Mesothelial cell of epicardium (in vitro differentiated cells): ENCODE measurements around the gene RMND1. TPM values are rescaled to one million over a fixed set of nuclear protein-coding genes. Genes with fewer than 3 reads are reported as not detected.
"Not testable (repeated sequence)": the region's sequence is repeated elsewhere in the genome, so short reads cannot be mapped to it uniquely, and the experiment has no call there.

ENCODE experiments used
- DNase-seq, 2 experiments: peaks; one replicate each; pipeline ENCODE4 v3.0.0; 2021; ENCODE audit warnings: low spot score in 2 of 2; ENCODE audit not compliant: unreplicated experiment in 2 of 2
- H3K27ac Mint-ChIP-seq: 2 replicates; pipeline ENCODE4 v1.8.0; 2021; ENCODE audit warnings: mixed read lengths
- H3K27me3 Mint-ChIP-seq: 2 replicates; pipeline ENCODE4 v1.8.0; 2021; ENCODE audit warnings: low read depth, mixed read lengths
- H3K36me3 Mint-ChIP-seq: 2 replicates; pipeline ENCODE4 v1.8.0; 2021; ENCODE audit warnings: mixed read lengths
- H3K4me1 Mint-ChIP-seq: 2 replicates; pipeline ENCODE4 v1.8.0; 2021; ENCODE audit warnings: mixed read lengths
- H3K4me3 Mint-ChIP-seq: 2 replicates; pipeline ENCODE4 v1.8.0; 2021; ENCODE audit warnings: mild to moderate bottlenecking, moderate library complexity, mixed read lengths
- H3K9me3 Mint-ChIP-seq: 2 replicates; pipeline ENCODE4 v1.8.0; 2021; ENCODE audit warnings: mixed read lengths
- total RNA-seq: library from RNA; stranded (reverse); gene quantifications from 3 replicates; pipeline ENCODE4 v1.2.1, GENCODE V29; 2021
- TF ChIP-seq, protein P1 (sequence below): fragments of 200-600 bp; sonication (generic); IDR thresholded peaks from one replicate; pipeline ENCODE4 v1.5.0; 2021; ENCODE audit warnings: antibody characterized with exemption; ENCODE audit not compliant: unreplicated experiment

The RMND1 gene
- total RNA-seq, 1 donor from 2014 or later, result 22.7 TPM

DNA sequence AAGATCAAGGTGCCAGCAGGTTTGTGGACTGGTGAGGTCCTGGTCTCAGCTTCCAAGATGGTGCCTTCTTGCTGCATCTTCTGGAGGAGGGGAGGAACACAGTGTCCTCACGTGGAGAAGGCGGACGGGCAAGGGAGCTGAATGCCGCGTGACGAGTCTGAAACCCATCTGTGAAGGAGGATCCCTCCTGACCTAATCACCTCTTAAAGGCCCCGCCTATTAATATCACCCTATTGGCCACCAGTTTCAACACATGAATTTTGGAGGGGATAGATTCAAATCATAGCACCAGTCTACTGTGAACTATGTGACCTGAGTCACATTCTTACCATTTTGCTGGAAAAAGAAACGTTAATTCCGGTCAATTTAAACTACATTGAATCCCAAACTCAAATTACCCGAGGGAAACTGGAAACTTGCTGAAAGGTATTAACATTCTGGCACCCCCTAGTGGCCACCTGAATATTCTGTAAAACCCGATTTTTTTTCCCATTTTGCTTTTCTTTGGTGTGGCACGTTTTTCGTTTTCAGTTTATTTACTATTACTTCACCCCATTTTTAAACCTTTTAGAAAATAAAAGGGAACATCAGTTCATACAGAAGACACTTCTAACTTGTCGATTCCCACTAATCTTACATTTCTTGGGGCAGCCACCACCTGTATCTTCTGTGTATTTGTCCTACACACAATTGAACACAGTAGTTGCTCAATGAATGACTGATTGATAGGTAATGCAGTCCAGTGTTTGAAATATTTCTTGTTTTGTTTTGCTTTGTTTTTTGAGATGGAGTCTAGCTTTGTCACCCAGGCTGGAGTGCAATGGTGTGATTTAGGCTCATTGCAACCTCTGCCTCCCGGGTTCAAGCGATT lies 24.0 kb upstream of the RMND1 start:
- no peaks in the 10 kb centered on the region for H3K27me3 Mint-ChIP-seq
- H3K36me3 Mint-ChIP-seq, result no peaks in the 10 kb centered on the region
- no peak overlapping the region for H3K27ac Mint-ChIP-seq
- peak overlapping the region; percentile 36 for H3K4me3 Mint-ChIP-seq
- peak in 1 of 2 experiments; percentile 51 for DNase-seq
- H3K9me3 Mint-ChIP-seq, result no peaks in the 10 kb centered on the region
- TF ChIP-seq, protein P1, sequence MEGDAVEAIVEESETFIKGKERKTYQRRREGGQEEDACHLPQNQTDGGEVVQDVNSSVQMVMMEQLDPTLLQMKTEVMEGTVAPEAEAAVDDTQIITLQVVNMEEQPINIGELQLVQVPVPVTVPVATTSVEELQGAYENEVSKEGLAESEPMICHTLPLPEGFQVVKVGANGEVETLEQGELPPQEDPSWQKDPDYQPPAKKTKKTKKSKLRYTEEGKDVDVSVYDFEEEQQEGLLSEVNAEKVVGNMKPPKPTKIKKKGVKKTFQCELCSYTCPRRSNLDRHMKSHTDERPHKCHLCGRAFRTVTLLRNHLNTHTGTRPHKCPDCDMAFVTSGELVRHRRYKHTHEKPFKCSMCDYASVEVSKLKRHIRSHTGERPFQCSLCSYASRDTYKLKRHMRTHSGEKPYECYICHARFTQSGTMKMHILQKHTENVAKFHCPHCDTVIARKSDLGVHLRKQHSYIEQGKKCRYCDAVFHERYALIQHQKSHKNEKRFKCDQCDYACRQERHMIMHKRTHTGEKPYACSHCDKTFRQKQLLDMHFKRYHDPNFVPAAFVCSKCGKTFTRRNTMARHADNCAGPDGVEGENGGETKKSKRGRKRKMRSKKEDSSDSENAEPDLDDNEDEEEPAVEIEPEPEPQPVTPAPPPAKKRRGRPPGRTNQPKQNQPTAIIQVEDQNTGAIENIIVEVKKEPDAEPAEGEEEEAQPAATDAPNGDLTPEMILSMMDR, result peak; percentile 99
- peaks cover 4% of the 10 kb centered on the region for H3K4me1 Mint-ChIP-seq

DNA sequence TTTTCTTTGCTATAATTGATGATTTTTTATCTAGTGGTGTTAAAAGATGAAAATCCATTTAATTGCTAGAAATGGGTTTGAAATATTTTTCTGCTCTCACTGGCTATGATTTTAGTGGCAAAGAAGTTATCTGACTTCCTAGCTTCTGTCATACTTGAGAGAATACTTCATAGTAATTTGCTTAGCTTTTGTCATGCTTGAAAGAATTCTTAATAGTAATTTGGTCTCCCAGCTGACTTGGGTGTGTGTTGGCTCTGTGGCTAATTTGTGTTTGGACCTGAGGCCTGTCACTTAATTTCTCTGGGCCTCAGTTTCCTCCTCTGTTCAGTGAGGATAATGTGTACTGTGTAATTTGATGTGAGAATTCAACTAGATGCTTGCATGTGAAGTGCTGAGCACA lies 12.8 kb upstream of the RMND1 start:
- Mint-ChIP-seq H3K4me1 (no peaks in the 10 kb centered on the region), H3K27me3 (no peaks in the 10 kb centered on the region), H3K27ac (no peak overlapping the region), H3K4me3 (no peak overlapping the region), H3K9me3 (no peaks in the 10 kb centered on the region), H3K36me3 (peaks cover 29% of the 10 kb centered on the region)
- DNase-seq, result no peak
- TF ChIP-seq, protein P1, result no peak

DNA sequence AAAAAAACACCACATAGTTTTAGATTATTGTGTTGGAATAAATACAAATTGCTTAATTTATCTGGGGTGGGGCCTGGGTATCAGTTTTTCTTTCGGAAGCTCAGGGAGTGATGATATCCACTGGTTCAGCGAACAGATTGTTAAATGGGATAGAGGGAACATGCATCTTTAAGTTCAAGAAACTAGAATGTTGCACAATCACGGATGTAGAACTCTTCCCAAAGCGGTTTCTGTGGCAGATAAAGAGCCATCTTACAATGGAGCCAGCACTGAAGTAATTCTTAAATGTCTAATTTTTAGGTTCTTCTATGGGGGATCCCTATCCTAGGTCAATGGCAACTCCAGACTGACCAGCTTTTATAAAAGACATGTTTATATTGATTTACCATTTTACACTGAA lies 9.7 kb upstream of the RMND1 start:
- Mint-ChIP-seq H3K9me3 (no peaks in the 10 kb centered on the region), H3K27me3 (no peaks in the 10 kb centered on the region), H3K4me1 (no peaks in the 10 kb centered on the region), H3K36me3 (peaks cover 26% of the 10 kb centered on the region), H3K4me3 (no peak overlapping the region), H3K27ac (no peak overlapping the region)
- TF ChIP-seq, protein P1, result no peak
- no peak for DNase-seq

DNA sequence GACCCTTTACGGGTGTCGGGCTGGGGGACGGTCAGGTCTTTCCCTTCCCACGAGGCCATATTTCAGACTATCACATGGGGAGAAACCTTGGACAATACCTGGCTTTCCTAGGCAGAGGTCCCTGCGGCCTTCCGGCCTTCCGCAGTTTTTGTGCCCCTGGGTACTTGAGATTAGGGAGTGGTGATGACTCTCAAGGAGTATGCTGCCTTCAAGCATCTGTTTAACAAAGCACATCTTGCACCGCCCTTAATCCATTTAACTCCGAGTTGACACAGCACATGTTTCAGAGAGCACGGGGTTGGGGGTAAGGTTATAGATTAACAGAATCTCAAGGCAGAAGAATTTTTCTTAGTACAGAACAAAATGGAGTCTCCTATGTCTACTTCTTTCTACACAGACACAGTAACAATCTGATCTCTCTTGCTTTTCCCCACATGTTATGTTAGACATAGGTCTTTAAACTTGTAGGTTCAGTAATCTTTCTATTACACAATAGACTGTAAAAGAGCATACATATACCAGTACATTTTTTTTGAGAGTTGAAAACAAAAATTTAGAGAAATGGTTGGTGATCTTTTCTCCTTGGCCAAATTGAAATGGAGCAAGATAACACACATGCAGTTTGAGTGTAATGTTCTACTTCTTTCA lies 3.9 kb upstream of the RMND1 start:
- peaks cover 20% of the 10 kb centered on the region for H3K4me1 Mint-ChIP-seq
- not testable (repeated sequence) for H3K36me3 Mint-ChIP-seq, H3K4me3 Mint-ChIP-seq, H3K9me3 Mint-ChIP-seq, H3K27ac Mint-ChIP-seq, DNase-seq, H3K27me3 Mint-ChIP-seq

DNA sequence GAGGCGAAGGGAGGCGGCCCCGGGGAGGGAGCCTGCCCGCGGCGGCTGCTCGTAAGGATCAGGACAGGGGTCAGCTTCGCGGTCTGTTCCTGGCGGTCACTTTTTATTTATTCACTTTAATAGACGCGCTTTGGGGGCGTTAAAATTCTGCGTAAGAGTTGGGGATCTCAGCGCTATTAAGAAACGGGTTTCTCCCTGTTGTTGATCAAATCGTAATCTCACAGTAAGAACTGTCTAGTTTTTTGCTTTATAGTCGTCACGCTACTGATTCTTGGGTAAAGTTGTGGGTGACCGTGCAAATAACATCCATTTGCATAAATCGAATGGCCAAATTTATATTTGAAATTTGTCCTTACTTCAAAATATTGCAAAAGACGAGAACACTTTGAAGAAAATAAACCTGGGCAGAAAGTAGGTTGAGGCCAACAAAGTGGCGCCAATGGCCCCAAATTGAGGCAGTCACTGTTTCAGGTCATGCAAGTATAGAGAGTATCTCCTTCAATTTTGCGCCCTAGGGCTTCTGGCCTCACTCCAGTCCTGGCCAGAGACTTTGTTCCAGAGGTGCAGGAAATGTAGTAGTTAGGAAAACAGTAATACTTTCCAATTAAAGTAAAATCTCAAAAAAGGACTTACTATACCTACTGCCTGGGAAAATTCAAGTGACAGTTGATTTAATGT lies 963 bp upstream of the RMND1 start:
- TF ChIP-seq, protein P1, result no peak
- no peak for DNase-seq
- Mint-ChIP-seq H3K27ac (peak overlapping the region; percentile 94), H3K9me3 (peaks cover 3% of the 10 kb centered on the region), H3K4me1 (peaks cover 20% of the 10 kb centered on the region), H3K36me3 (peaks cover 5% of the 10 kb centered on the region), H3K4me3 (peak overlapping the region; percentile 91), H3K27me3 (no peaks in the 10 kb centered on the region)
